HG02623 (cell line): ENCODE results near the gene TADA3.

Experiments used
- ATAC-seq: cut with Tn5 transposase; IDR thresholded peaks from one replicate; pipeline ENCODE4 v1.9.1; 2021; ENCODE audit warnings: moderate library complexity; ENCODE audit not compliant: unreplicated experiment

Gene TADA3

GRCh38 chr3:9765865-9766264, 26.4 kb downstream of the TADA3 start:
- no peak for ATAC-seq

GRCh38 chr3:9762871-9763270, 29.4 kb downstream of the TADA3 start:
- ATAC-seq = no peak

- no peak for ATAC-seq
These were observed 30.4 kb downstream of the TADA3 start for GRCh38 chr3:9761919-9762318.

- no peak for ATAC-seq
These were observed 31.3 kb downstream of the TADA3 start for GRCh38 chr3:9760779-9761505.

- no peak for ATAC-seq
These were observed 34.8 kb downstream of the TADA3 start for GRCh38 chr3:9757427-9757826.

- no peak for ATAC-seq
These were observed 37.6 kb downstream of the TADA3 start for GRCh38 chr3:9754678-9755077.

- ATAC-seq = no peak
These were observed 41.5 kb downstream of the TADA3 start for GRCh38 chr3:9750556-9751411.

GRCh38 chr3:9749645-9750555, 42.4 kb downstream of the TADA3 start, which contains the start of gene OGG1:
TSS of gene OGG1 (plus strand) at chr3:9749952. CDS start at chr3:9750287, 335 bp downstream.
- ATAC-seq = peak; percentile 90

GRCh38 chr3:9749296-9749644, 43.0 kb downstream of the TADA3 start:
- no peak for ATAC-seq

- ATAC-seq = no peak
These were observed 44.2 kb downstream of the TADA3 start for GRCh38 chr3:9748031-9748430.

- no peak for ATAC-seq
These were observed 45.0 kb downstream of the TADA3 start for GRCh38 chr3:9747267-9747666.

GRCh38 chr3:9746330-9746729, 45.9 kb downstream of the TADA3 start:
- no peak for ATAC-seq

- ATAC-seq = no peak
These were observed 46.8 kb downstream of the TADA3 start for GRCh38 chr3:9745521-9745920.

- no peak for ATAC-seq
These were observed 48.1 kb downstream of the TADA3 start for GRCh38 chr3:9744162-9744561.

- ATAC-seq = no peak
These were observed 48.7 kb downstream of the TADA3 start for GRCh38 chr3:9743548-9743947.

GRCh38 chr3:9742560-9742959, 49.7 kb downstream of the TADA3 start:
- no peak for ATAC-seq

- no peak for ATAC-seq
These were observed 53.1 kb downstream of the TADA3 start for GRCh38 chr3:9739181-9739580.

- ATAC-seq = no peak
These were observed 55.4 kb downstream of the TADA3 start for GRCh38 chr3:9736831-9737230.

GRCh38 chr3:9732740-9733115, 59.5 kb downstream of the TADA3 start:
- ATAC-seq = no peak

- no peak for ATAC-seq
These were observed 60.1 kb downstream of the TADA3 start for GRCh38 chr3:9732080-9732739.
